Loucy (cell line): ENCODE measurements around the gene CD79B.
"Not testable (repeated sequence)": the region's sequence is repeated elsewhere in the genome, so short reads cannot be mapped to it uniquely, and the experiment has no call there.

Experiments used
- H2AFZ ChIP-seq: fragments of 200-600 bp; sonication (generic); 2 replicates; pipeline ENCODE4 v1.6.0; 2016; ENCODE audit warnings: antibody characterized with exemption, mild to moderate bottlenecking, low read length, moderate library complexity
- H3F3A ChIP-seq: fragments of 200-600 bp; 2 replicates; pipeline ENCODE4 v1.6.0; 2016; ENCODE audit warnings: antibody characterized with exemption, low read depth, mild to moderate bottlenecking
- H3K27me3 ChIP-seq: fragments of 200-600 bp; sonication (generic); 2 replicates; pipeline ENCODE4 v1.6.1; 2014; ENCODE audit warnings: low read length, mild to moderate bottlenecking; ENCODE audit not compliant: insufficient read depth, poor library complexity, severe bottlenecking
- H3K36me3 ChIP-seq: fragments of 200-600 bp; sonication (generic); 2 replicates; pipeline ENCODE4 v1.6.1; 2016; ENCODE audit warnings: low read length; ENCODE audit not compliant: insufficient read depth
- H3K4me1 ChIP-seq: fragments of 200-600 bp; sonication (generic); 2 replicates; pipeline ENCODE4 v1.5.1; 2014; ENCODE audit warnings: low read length, mild to moderate bottlenecking; ENCODE audit not compliant: insufficient read depth, poor library complexity, severe bottlenecking
- H3K4me2 ChIP-seq: fragments of 200-600 bp; sonication (generic); 2 replicates; pipeline ENCODE4 v1.6.0; 2014; ENCODE audit warnings: antibody characterized with exemption, low read length, low read depth, mild to moderate bottlenecking; ENCODE audit not compliant: poor library complexity, severe bottlenecking
- H3K4me3 ChIP-seq: fragments of 200-600 bp; sonication (generic); 2 replicates; pipeline ENCODE4 v1.5.1; 2014; ENCODE audit warnings: low read length, mild to moderate bottlenecking, mixed read lengths; ENCODE audit not compliant: poor library complexity, severe bottlenecking
- H3K79me2 ChIP-seq: fragments of 200-600 bp; sonication (generic); 2 replicates; pipeline ENCODE4 v1.6.1; 2014; ENCODE audit warnings: low read length; ENCODE audit not compliant: insufficient read depth
- H3K9ac ChIP-seq: fragments of 200-600 bp; sonication (generic); 2 replicates; pipeline ENCODE4 v1.6.0; 2014; ENCODE audit warnings: mild to moderate bottlenecking, low read depth, low read length, moderate library complexity; ENCODE audit not compliant: poor library complexity, severe bottlenecking
- H3K9me2 ChIP-seq: fragments of 200-600 bp; sonication (generic); replicated peaks from 2 replicates; pipeline ENCODE4 v1.6.1; 2016; ENCODE audit warnings: low read depth, low read length, mixed read lengths
- H3K9me3 ChIP-seq: fragments of 200-600 bp; sonication (generic); 2 replicates; pipeline ENCODE4 v1.6.1; 2014; ENCODE audit warnings: mild to moderate bottlenecking, antibody characterized with exemption, low read length, low read depth; ENCODE audit not compliant: insufficient read depth
- H4K20me1 ChIP-seq: fragments of 200-600 bp; sonication (generic); 2 replicates; pipeline ENCODE4 v1.6.0; 2014; ENCODE audit warnings: antibody characterized with exemption, low read length, mild to moderate bottlenecking; ENCODE audit not compliant: insufficient read depth, poor library complexity, severe bottlenecking
- CTCF ChIP-seq: fragments of 200-600 bp; sonication (generic); conservative IDR thresholded peaks from 2 replicates; pipeline ENCODE4 v1.5.1; 2014; ENCODE audit warnings: mild to moderate bottlenecking, antibody characterized with exemption, low read length
- EZH2phosphoT487 ChIP-seq: fragments of 200-600 bp; IDR thresholded peaks from 2 replicates; pipeline ENCODE4 v1.6.1; 2018; ENCODE audit warnings: antibody characterized with exemption, mild to moderate bottlenecking, moderate library complexity, borderline replicate concordance

Gene CD79B

DNA sequence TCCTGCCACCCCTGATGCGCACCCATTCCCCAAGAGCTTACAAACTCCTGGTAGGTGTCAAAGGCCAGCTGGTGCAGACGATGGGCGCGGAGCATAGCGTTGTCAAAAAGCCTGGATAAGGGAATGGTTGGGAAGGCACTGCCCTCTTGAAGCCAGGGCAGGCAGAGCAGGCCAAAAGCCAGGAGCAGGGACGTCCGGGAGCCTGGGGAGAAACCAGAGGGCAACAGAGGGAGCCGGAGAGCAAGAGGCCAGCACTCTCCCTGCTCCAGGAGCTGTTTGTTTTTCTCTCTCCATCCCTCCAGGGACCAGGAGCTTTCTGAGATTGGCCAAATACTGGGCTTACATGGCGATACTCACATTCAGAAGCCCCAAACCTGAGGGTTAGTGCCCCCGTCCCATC, 13.8 kb downstream of the CD79B start:
- Histone ChIP-seq H3K27me3 (no peaks in the 10 kb centered on the region), H3K4me3 (no peak overlapping the region), H3K79me2 (no peaks in the 10 kb centered on the region), H3F3A (no peaks in the 10 kb centered on the region), H3K4me2 (no peak overlapping the region), H3K9ac (no peak overlapping the region), H3K9me2 (no peaks in the 10 kb centered on the region), H2AFZ (no peak overlapping the region), H3K9me3 (no peaks in the 10 kb centered on the region), H4K20me1 (no peaks in the 10 kb centered on the region), H3K36me3 (no peaks in the 10 kb centered on the region), H3K4me1 (peaks cover 13% of the 10 kb centered on the region)
- no peak for TF ChIP-seq CTCF
- no peak for TF ChIP-seq EZH2phosphoT487

GRCh38 chr17:63917646-63918045, 14.5 kb downstream of the CD79B start:
- H3K9ac ChIP-seq = no peak overlapping the region
- no peak overlapping the region for H3K4me3 ChIP-seq
- H3K27me3 ChIP-seq = no peaks in the 10 kb centered on the region
- no peaks in the 10 kb centered on the region for H3K9me3 ChIP-seq
- H2AFZ ChIP-seq = no peak overlapping the region
- H3K4me1 ChIP-seq = peaks cover 13% of the 10 kb centered on the region
- H3K79me2 ChIP-seq = no peaks in the 10 kb centered on the region
- H3K9me2 ChIP-seq = no peaks in the 10 kb centered on the region
- H4K20me1 ChIP-seq = no peaks in the 10 kb centered on the region
- no peaks in the 10 kb centered on the region for H3K36me3 ChIP-seq
- no peak overlapping the region for H3K4me2 ChIP-seq
- no peaks in the 10 kb centered on the region for H3F3A ChIP-seq
- TF ChIP-seq EZH2phosphoT487 = no peak
- TF ChIP-seq CTCF = no peak

DNA sequence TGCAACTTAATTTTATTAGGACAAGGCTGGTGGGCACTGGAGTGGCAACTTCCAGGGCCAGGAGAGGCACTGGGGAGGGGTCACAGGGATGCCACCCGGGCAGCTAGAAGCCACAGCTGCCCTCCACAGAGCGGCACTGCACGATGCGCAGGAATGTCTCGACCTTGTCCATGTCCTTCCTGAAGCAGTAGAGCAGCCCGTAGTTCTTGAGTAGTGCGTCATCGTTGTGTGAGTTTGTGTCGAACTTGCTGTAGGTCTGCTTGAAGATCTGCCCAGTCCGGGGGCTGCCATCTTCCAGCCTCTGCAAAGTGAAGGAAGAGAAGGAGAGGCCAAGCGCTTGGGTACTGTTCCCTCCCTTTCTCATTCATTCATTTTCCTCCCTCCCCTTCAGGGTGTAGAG, 14.9 kb downstream of the CD79B start:
- H3F3A ChIP-seq, H3K36me3 ChIP-seq, H3K9me2 ChIP-seq, H4K20me1 ChIP-seq, H3K4me2 ChIP-seq, H3K79me2 ChIP-seq, H3K9ac ChIP-seq, H3K27me3 ChIP-seq, H3K9me3 ChIP-seq, H2AFZ ChIP-seq, H3K4me3 ChIP-seq: not testable (repeated sequence)
- H3K4me1 ChIP-seq = peaks cover 13% of the 10 kb centered on the region

DNA sequence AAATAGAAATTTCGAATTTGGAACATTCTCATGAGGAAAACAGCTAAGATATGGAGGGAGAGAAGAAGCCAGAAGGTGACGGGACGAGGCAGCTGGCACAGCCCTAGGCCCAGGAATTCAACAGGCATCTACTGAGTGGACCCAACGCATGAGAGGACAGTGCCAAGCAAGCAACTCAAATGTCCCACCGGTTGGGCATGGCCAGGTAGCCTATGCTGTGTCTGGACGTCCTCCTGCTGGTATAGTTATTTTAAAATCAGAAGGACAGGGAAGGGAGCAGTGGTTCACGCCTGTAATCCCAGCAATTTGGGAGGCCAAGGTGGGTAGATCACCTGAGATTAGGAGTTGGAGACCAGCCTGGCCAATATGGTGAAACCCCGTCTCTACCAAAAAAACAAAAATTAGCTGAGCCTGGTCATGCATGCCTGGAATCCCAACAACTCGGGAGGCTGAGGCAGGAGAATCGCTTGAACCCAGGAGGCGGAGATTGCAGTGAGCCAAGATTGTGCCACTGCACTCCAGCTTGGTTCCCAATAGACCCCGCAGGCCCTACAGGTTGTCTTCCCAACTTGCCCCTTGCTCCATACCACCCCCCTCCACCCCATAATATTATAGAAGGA, 15.5 kb downstream of the CD79B start:
- Histone ChIP-seq H3K27me3 (no peaks in the 10 kb centered on the region), H3K4me1 (peaks cover 13% of the 10 kb centered on the region), H4K20me1 (no peaks in the 10 kb centered on the region), H3K4me3 (no peak overlapping the region), H3K9me2 (no peaks in the 10 kb centered on the region), H2AFZ (no peak overlapping the region), H3K79me2 (no peaks in the 10 kb centered on the region), H3K36me3 (no peaks in the 10 kb centered on the region), H3K4me2 (no peak overlapping the region), H3K9ac (no peak overlapping the region), H3F3A (no peaks in the 10 kb centered on the region), H3K9me3 (no peaks in the 10 kb centered on the region)
- TF ChIP-seq CTCF (no peak), EZH2phosphoT487 (no peak)

- not testable (repeated sequence) for H3K79me2 ChIP-seq, H3K4me2 ChIP-seq, H2AFZ ChIP-seq, H3F3A ChIP-seq, H3K9ac ChIP-seq, H3K9me3 ChIP-seq, H3K4me3 ChIP-seq, H3K36me3 ChIP-seq, H4K20me1 ChIP-seq, H3K27me3 ChIP-seq, H3K9me2 ChIP-seq
- H3K4me1 ChIP-seq = peaks cover 12% of the 10 kb centered on the region
These were observed 16.4 kb downstream of the CD79B start for GRCh38 chr17:63915753-63916152.
